GM21529 (cell line): ENCODE data around the gene QRFP.

Experiments
- ATAC-seq: cut with Tn5 transposase; IDR thresholded peaks from one replicate; pipeline ENCODE4 v1.9.1; 2021; ENCODE audit not compliant: unreplicated experiment

QRFP gene

GRCh38 chr9:130893341-130894101, 3.1 kb downstream of the QRFP start:
- no peak for ATAC-seq

DNA sequence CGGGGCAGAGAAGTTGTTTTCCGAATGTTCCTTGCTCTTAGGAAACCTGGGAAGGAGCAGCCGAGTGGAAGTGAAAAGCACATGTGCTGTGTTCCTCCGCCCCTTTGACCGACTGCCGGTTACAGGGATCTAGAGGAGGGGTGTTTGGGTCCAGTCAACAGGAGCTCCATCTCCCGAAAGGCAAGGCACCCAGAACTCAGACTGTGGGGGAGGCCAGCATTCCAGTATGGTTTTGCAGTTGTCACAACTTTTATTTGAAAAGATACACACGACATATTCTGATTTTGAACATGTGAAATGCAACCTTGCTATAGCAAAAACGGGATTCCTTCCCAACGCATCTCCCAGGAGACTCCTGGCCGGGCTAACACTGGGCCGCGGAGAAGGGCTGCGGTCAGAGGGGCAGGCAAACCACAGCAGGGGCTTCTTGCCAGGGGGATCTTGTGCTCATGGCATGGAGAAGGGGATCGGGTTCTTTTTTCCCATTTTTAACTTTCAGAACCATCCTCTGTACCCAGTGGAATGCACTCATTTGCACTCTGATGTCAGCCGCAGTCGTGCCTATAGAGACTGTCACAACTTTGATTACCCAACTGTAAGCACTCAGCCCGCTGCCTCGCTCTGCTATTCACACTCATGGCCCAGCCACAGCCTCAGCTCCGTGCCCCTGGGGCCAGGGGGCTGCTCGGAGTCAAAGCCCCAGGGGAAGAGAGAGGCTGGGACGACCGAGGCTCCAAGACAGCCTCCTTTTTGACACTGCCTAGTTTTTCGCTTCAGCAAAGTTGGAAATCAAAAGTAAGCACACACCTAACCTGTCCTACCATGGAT, 3.9 kb downstream of the QRFP start:
- no peak for ATAC-seq

DNA sequence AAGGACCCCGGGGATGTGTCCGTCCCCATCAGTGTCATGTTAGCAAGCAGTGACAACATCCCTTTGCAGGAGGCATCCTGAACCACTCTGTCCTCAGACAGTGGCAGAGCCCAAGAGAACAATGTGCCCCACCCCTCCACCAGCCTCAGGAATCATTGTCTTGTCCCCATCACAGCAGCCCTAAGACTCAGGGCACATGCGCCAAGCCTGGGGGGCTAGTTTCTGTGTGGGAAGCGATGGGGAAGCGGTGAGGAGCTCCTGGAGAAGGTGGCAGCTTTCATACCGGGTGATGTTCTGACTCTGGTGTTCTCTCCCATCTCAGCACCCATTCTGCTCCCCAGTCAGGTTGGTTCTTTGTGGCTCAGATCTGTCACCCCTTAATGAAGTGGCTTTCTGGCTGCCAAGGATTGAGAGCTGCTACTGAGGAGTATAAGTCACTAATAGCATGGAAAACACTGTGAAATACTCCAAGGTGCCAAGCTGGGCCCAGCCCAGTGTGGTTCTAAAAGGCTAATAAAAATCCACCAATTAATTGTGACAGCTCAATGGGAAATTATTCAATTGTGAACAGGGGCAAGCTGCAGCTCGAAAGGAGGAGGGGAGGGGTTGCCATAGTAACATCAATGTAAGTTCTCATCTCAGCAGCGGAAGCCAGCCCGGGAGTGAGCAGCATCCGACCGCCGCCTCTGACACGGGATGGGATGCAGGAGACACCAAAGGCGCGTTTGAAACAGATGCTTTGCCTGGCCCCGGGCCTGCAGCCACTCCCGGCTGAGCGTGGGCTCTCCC, 4.7 kb downstream of the QRFP start:
- ATAC-seq, result no peak

DNA sequence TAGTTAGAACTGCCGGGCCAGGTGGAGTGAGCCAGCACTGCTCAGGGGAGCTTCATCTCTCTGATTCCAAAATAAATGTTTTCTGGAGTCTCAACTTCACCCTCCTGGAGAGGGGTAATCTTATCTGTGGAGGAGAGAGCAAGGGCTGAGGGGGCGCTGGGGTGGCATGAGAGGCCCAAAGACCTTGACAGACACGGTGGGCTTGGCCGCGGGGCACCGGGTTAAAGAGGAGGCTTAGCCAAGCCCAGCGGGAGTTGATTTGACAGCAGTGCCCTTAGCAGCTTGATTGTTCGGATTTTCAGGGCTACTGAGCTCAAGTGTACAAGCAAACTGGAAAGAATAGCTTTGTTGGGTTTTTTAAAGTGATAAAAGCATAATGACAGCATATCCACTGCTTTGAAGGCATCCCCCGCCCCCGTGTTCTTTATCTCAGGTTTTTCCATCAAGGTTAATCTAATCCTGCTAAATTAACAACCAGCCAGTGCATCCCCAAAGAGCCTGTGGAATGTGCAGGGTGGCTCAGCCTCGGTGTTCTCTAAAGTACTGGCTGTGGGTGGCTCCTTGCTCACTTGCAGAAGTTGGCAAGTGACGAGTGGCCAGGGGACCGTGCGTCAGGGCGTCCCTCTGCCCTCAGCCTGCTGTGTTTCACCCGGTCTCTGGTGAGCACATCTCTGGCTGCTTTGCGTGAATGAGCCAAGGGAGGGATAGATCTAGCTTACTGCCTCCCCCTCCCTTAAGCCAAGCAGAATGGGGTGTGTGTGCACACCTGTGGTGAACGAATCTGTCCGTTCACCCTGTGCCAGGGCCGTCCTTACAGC, 5.5 kb downstream of the QRFP start:
- ATAC-seq, result no peak

DNA sequence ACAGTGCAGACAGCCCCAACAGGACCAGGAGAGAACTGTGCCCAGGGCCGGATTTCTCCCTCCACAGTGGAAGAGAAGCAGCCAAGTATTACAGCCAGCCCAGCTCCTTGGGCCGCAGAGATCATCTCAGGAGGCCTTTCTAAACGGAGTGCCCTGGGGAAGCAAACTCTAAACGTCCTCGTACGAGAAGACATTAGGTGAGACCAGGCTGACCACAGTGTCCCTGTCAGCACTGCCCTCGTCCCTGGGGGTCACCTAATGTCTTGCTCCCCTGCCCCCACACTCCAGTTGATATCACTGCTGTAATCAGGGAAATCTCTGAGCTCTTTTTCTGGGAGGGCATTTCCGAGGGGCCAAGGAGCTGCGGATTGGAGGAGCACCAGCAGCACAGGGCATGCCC, 6.5 kb downstream of the QRFP start:
- ATAC-seq, result no peak

- no peak for ATAC-seq
These were observed 8.3 kb downstream of the QRFP start for GRCh38 chr9:130888146-130888885.

DNA sequence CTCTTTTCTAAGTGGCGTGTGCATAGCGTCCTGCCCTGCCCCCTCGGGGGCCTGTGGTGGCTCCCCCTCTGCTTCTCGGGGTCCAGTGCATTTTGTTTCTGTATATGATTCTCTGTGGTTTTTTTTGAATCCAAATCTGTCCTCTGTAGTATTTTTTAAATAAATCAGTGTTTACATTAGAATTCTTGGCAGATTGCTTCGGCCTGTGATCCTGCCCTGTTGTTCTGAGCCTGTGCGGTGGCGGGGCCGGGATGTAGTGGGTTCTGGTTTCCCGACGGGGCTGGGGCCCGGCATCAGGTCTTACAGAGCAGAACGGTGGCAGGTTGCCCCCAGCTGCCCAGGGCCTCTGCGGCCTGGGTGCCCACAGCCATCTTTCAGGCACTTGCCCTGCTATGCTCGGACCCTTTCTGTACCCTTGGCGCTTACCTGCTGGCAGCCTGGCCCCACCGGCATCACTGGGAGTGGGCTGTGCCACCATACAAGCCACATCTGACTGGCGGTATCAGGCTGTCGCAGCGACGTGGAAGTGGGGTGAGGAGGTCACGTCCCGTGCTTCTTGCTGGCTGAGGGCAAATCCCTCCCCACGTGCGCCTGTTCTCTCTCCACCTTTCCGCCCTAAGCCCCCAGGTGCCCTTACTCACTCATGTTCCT, 9.0 kb downstream of the QRFP start:
- ATAC-seq, result no peak

- ATAC-seq, result no peak
These were observed 9.6 kb downstream of the QRFP start for GRCh38 chr9:130886981-130887380.

DNA sequence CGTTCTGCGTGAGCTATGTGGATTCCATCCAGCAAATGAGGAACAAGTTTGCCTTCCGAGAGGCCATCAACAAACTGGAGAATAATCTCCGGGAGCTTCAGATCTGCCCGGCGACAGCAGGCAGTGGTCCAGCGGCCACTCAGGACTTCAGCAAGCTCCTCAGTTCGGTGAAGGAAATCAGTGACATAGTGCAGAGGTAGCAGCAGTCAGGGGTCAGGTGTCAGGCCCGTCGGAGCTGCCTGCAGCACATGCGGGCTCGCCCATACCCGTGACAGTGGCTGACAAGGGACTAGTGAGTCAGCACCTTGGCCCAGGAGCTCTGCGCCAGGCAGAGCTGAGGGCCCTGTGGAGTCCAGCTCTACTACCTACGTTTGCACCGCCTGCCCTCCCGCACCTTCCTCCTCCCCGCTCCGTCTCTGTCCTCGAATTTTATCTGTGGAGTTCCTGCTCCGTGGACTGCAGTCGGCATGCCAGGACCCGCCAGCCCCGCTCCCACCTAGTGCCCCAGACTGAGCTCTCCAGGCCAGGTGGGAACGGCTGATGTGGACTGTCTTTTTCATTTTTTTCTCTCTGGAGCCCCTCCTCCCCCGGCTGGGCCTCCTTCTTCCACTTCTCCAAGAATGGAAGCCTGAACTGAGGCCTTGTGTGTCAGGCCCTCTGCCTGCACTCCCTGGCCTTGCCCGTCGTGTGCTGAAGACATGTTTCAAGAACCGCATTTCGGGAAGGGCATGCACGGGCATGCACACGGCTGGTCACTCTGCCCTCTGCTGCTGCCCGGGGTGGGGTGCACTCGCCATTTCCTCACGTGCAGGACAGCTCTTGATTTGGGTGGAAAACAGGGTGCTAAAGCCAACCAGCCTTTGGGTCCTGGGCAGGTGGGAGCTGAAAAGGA, 10.9 kb downstream of the QRFP start:
- no peak for ATAC-seq

GRCh38 chr9:130884542-130885483, 11.8 kb downstream of the QRFP start:
- ATAC-seq, result no peak

DNA sequence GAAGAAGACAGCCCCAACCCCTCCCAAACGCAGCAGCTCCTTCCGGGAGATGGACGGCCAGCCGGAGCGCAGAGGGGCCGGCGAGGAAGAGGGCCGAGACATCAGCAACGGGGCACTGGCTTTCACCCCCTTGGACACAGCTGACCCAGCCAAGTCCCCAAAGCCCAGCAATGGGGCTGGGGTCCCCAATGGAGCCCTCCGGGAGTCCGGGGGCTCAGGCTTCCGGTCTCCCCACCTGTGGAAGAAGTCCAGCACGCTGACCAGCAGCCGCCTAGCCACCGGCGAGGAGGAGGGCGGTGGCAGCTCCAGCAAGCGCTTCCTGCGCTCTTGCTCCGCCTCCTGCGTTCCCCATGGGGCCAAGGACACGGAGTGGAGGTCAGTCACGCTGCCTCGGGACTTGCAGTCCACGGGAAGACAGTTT, 12.5 kb downstream of the QRFP start:
- ATAC-seq, result no peak

DNA sequence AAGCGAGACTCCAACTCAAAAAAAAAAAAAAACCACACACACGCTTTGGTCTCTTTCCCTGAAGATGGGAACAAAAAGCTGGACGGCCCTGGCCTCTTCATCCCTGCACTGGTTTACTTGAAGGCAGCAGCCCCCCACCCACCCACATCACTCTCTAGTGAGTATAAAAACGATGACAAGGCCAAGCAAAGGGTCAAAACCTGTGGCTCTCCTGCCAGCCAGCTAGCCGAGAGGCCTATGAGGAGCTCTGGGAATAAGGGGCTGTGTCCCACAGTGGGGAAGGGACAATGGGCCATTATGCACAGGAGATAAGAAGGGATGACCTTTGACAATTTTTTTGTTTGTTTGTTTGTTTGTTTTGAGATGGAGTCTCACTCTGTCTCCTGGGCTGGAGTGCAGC, 13.1 kb downstream of the QRFP start:
- no peak for ATAC-seq

GRCh38 chr9:130882696-130883225, 13.9 kb downstream of the QRFP start:
- no peak for ATAC-seq

DNA sequence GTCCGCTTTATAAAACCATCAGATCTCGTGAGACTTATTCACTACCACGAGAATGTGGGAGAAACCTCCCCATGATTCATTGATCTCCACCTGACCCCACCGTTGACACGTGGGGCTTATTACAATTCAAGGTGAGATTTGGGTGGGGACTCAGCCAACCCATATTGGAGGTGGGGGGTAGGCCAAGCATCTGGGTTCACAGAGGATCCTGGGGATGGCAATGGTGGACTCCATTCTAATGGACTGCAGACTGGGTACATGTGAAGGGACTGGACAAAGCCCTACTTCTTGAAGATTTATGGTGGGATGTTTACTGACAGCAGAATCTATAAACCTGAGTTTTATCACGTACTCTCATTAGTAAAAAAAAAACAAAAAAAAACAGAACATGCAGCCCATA, 15.1 kb downstream of the QRFP start:
- no peak for ATAC-seq

GRCh38 chr9:130880599-130881220, 15.9 kb downstream of the QRFP start:
- ATAC-seq, result no peak

DNA sequence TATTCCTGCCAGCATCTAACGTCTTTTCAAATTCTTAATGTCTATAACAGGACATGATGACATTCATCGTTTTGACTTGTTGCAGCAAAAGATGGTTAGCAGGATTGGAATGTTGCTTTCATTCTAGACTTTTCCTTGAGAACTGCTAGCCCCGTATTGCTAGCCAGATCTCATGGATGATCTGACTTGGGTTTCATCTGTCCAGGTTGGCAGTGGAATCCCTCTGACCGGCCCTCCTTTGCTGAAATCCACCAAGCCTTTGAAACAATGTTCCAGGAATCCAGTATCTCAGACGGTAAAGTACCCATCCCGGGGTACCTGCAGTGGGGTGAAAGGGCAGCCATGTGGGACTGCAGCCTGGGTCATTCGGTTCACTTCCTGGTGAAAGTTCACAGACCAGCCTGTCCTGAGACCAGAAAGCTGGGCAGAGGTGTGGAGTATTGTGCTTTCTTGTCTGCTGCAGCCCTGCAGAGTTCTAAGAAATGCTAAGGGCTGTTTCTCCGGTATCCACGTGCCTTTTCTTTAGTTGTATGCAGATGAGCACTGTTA, 16.7 kb downstream of the QRFP start:
- no peak for ATAC-seq
